NCI-H774 (cell line): ENCODE results near the gene ADAM11.
"Not testable (repeated sequence)": the region's sequence is repeated elsewhere in the genome, so short reads cannot be mapped to it uniquely, and the experiment has no call there.

Experiments used
- DNase-seq: peaks from one replicate; lab custom pipeline; 2025; lab: John Stamatoyannopoulos, UW

ADAM11 gene

GRCh38 chr17:44794851-44795413, 36.1 kb downstream of the ADAM11 start:
- no peak for DNase-seq

- DNase-seq, result no peak
Observed at GRCh38 chr17:44795421-44795820, 36.6 kb downstream of the ADAM11 start.

- no peak for DNase-seq
Observed at GRCh38 chr17:44795928-44796327, 37.1 kb downstream of the ADAM11 start.

GRCh38 chr17:44796731-44797130, 37.9 kb downstream of the ADAM11 start:
- DNase-seq, result no peak

- no peak for DNase-seq
Observed at GRCh38 chr17:44797802-44798201, 39.0 kb downstream of the ADAM11 start.

- DNase-seq, result no peak
Observed at GRCh38 chr17:44798356-44798755, 39.6 kb downstream of the ADAM11 start.

- DNase-seq, result no peak
Observed at GRCh38 chr17:44801880-44802279, 43.1 kb downstream of the ADAM11 start.

GRCh38 chr17:44804302-44805089, 45.7 kb downstream of the ADAM11 start:
- no peak for DNase-seq

GRCh38 chr17:44807093-44807816, 48.5 kb downstream of the ADAM11 start:
- DNase-seq, result no peak

- DNase-seq, result no peak
Observed at GRCh38 chr17:44807817-44808155, 49.0 kb downstream of the ADAM11 start.

- no peak for DNase-seq
Observed at GRCh38 chr17:44808156-44808555, 49.4 kb downstream of the ADAM11 start.

GRCh38 chr17:44808656-44809388, 50.0 kb downstream of the ADAM11 start:
- not testable (repeated sequence) for DNase-seq

- DNase-seq, result no peak
Observed at GRCh38 chr17:44812263-44812662, 53.5 kb downstream of the ADAM11 start.

- not testable (repeated sequence) for DNase-seq
Observed at GRCh38 chr17:44818508-44818907, 59.7 kb downstream of the ADAM11 start.

GRCh38 chr17:44820631-44821212, 61.9 kb downstream of the ADAM11 start:
- peak; percentile 96 for DNase-seq

GRCh38 chr17:44825236-44825635, 66.4 kb downstream of the ADAM11 start:
- not testable (repeated sequence) for DNase-seq

- no peak for DNase-seq
Observed at GRCh38 chr17:44826123-44826790, 67.5 kb downstream of the ADAM11 start.

- DNase-seq, result no peak
Observed at GRCh38 chr17:44827863-44828262, 69.1 kb downstream of the ADAM11 start.

- DNase-seq, result no peak
Observed at GRCh38 chr17:44828919-44829522, 70.2 kb downstream of the ADAM11 start.

- peak; percentile 4 for DNase-seq
Observed at GRCh38 chr17:44829523-44830358, 71.0 kb downstream of the ADAM11 start, which contains the start of gene GJC1. Gene GJC1 (minus strand): TSS chr17:44830287. CDS start chr17:44805817, 24,470 bp downstream.
